HUES64 (cell line): ENCODE data around the gene ZC3H10.
A peak's percentile ranks its signal among the peaks of the same experiment; 100 is the strongest.

Experiments
- H3K27ac ChIP-seq: 2 replicates; pipeline ENCODE4 v1.7.0; 2013; ENCODE audit warnings: low read depth, low read length, inconsistent platforms
- H3K27me3 ChIP-seq: 2 replicates; pipeline ENCODE4 v1.6.1; 2013; ENCODE audit warnings: mild to moderate bottlenecking, low read length; ENCODE audit not compliant: insufficient read depth
- H3K36me3 ChIP-seq: 2 replicates; pipeline ENCODE4 v1.6.1; 2013; ENCODE audit warnings: mild to moderate bottlenecking, low read length; ENCODE audit not compliant: insufficient read depth
- H3K4me1 ChIP-seq: 2 replicates; pipeline ENCODE4 v1.6.1; 2013; ENCODE audit warnings: mild to moderate bottlenecking, low read length, moderate library complexity; ENCODE audit not compliant: insufficient read depth
- H3K4me3 ChIP-seq: 2 replicates; pipeline ENCODE4 v1.5.1; 2013; ENCODE audit warnings: mild to moderate bottlenecking, low read length, moderate library complexity
- H3K9ac ChIP-seq: 2 replicates; pipeline ENCODE4 v1.6.1; 2013; ENCODE audit warnings: mild to moderate bottlenecking, low read depth, low read length
- H3K9me3 ChIP-seq: 2 replicates; pipeline ENCODE4 v1.6.1; 2013; ENCODE audit warnings: low read depth, low read length; ENCODE audit not compliant: insufficient read depth
- WGBS: fragments of 150-250, 120-280 bp; methylation state at CpG from one replicate; pipeline ENCODE4 v1.1.7; 2013; ENCODE audit warnings: missing lambda C conversion rate; 5-methylcytosine and 5-hydroxymethylcytosine counted together

Gene ZC3H10

GRCh38 chr12:56162468-56163290 is 44.6 kb downstream of the ZC3H10 start:
- Histone ChIP-seq H3K4me3 (no peak overlapping the region), H3K36me3 (peaks cover 84% of the 10 kb centered on the region), H3K9ac (no peak overlapping the region; the same call in 1 of the 2 replicates), H3K27me3 (no peaks in the 10 kb centered on the region), H3K9me3 (no peaks in the 10 kb centered on the region), H3K4me1 (peaks cover 38% of the 10 kb centered on the region), H3K27ac (peak overlapping the region; percentile 74; the same call in 1 of the 2 replicates)
- 77% methylated on average over 10 of the region's 11 CpGs for WGBS

- Histone ChIP-seq H3K27me3 (no peaks in the 10 kb centered on the region), H3K9ac (no peak overlapping the region), H3K4me1 (peaks cover 38% of the 10 kb centered on the region), H3K27ac (peak overlapping the region; percentile 15; the same call in 1 of the 2 replicates), H3K4me3 (no peak overlapping the region), H3K9me3 (no peaks in the 10 kb centered on the region), H3K36me3 (peaks cover 93% of the 10 kb centered on the region)
- 75% methylated on average over 8 of the region's 11 CpGs for WGBS
Measured at GRCh38 chr12:56163533-56164344, 45.7 kb downstream of the ZC3H10 start.

GRCh38 chr12:56164345-56164729 is 46.3 kb downstream of the ZC3H10 start:
- 95% methylated on average over 17 of the region's 17 CpGs for WGBS
- no peak overlapping the region for H3K9ac ChIP-seq
- no peak overlapping the region for H3K4me3 ChIP-seq
- H3K27ac ChIP-seq: no peak overlapping the region
- peaks cover 38% of the 10 kb centered on the region for H3K4me1 ChIP-seq
- peaks cover 98% of the 10 kb centered on the region for H3K36me3 ChIP-seq
- no peaks in the 10 kb centered on the region for H3K9me3 ChIP-seq
- H3K27me3 ChIP-seq: no peaks in the 10 kb centered on the region

- Histone ChIP-seq H3K36me3 (peaks cover 98% of the 10 kb centered on the region), H3K4me1 (peaks cover 28% of the 10 kb centered on the region), H3K4me3 (no peak overlapping the region), H3K27ac (peak overlapping the region; percentile 34; the same call in 1 of the 2 replicates), H3K9me3 (no peaks in the 10 kb centered on the region), H3K27me3 (no peaks in the 10 kb centered on the region), H3K9ac (no peak overlapping the region)
- WGBS: 90% methylated on average over 4 of the region's 4 CpGs
Measured at GRCh38 chr12:56165369-56165768, 47.3 kb downstream of the ZC3H10 start.

DNA sequence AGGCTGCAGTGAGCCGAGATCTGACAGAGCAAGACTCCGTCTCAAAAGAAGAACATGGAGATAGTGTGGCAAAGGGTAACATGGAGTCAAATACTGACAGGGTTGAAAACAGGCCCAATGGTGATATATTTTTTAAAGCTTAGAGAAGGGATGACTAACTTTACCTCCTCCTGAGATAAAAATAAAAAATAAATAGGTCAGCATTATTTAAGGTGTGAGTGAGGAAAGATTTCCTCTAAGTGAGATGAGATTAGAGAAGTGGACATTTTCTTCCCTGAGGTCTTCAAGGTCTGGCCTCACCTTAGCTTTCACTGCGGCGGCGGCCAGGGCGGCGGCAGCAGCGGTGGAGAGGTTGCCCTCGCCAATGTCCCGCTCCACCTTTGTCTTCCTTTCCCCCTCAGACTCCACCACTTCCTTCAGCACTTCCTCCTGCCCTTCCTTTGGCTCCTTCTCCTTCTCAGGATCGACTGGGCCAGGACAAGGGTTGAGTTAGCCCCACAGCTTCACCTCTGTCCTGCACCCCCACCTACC is 51.2 kb downstream of the ZC3H10 start:
- Histone ChIP-seq H3K4me1 (no peaks in the 10 kb centered on the region), H3K9me3 (no peaks in the 10 kb centered on the region), H3K27me3 (no peaks in the 10 kb centered on the region), H3K36me3 (peaks cover 98% of the 10 kb centered on the region), H3K27ac (no peak overlapping the region), H3K4me3 (no peak overlapping the region), H3K9ac (no peak overlapping the region)
- WGBS: 97% methylated on average over 11 of the region's 11 CpGs

DNA sequence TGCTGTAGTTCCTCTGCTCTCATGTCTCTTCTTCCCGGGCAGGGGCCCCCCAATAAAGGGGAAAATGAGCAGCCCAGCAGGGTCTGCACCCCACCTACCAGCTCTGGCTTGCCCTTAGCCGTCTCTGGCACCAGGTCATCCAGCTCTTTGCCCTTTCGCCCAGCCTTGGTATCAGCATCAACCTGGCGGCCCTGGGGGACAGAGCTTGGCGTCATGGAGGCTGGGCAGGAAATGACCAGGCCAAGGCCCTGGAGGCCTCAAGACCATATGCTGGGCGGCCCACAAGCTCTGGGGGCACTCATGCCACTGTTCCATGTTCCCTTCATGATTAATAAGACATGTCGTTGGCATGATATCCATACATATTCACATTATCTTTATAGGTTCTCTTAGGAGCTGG is 54.8 kb downstream of the ZC3H10 start:
- Histone ChIP-seq H3K36me3 (peaks cover 93% of the 10 kb centered on the region), H3K27me3 (no peaks in the 10 kb centered on the region), H3K4me3 (no peak overlapping the region), H3K9ac (no peak overlapping the region), H3K9me3 (no peaks in the 10 kb centered on the region), H3K27ac (no peak overlapping the region), H3K4me1 (no peaks in the 10 kb centered on the region)
- WGBS: 96% methylated on average over 7 of the region's 7 CpGs
